Measurements from ENCODE around the gene HOXB9. TPM values are rescaled to one million over a fixed set of nuclear protein-coding genes. Genes with fewer than 3 reads are reported as not detected.

Gene HOXB9
- total RNA-seq, 1 donor from 2014 or later = 0.20 TPM

- Mint-ChIP-seq H3K4me3 (ENCODE audit: unreplicated experiment) (peak overlapping the region; percentile 70), H3K36me3 (ENCODE audit: low read depth) (peaks cover 4% of the 10 kb centered on the region), H3K9me3 (ENCODE audit: low read depth) (no peaks in the 10 kb centered on the region), H3K27me3 (ENCODE audit: low read depth) (peaks cover 80% of the 10 kb centered on the region), H3K27ac (ENCODE audit: unreplicated experiment) (no peak overlapping the region), H3K4me1 (ENCODE audit: low read depth) (peaks cover 9% of the 10 kb centered on the region)
- TF ChIP-seq CTCF (IDR thresholded peaks at IDR 0.05) = peak; percentile 51
- no peak for DNase-seq (ENCODE audit: low spot score)
Measured at GRCh38 chr17:48612854-48613691, 13.1 kb downstream of the HOXB9 start.

- DNase-seq (ENCODE audit: low spot score) = no peak
- peaks cover 81% of the 10 kb centered on the region for H3K27me3 Mint-ChIP-seq (ENCODE audit: low read depth)
- no peak for TF ChIP-seq CTCF (IDR thresholded peaks at IDR 0.05)
Measured at GRCh38 chr17:48612456-48612853, 13.7 kb downstream of the HOXB9 start.

GRCh38 chr17:48611681-48612455 is 14.3 kb downstream of the HOXB9 start:
- no peak for TF ChIP-seq CTCF (IDR thresholded peaks at IDR 0.05)
- H3K4me1 Mint-ChIP-seq (ENCODE audit: low read depth) = peaks cover 9% of the 10 kb centered on the region
- peaks cover 81% of the 10 kb centered on the region for H3K27me3 Mint-ChIP-seq (ENCODE audit: low read depth)
- H3K27ac Mint-ChIP-seq (ENCODE audit: unreplicated experiment) = peak overlapping the region; percentile 22
- no peaks in the 10 kb centered on the region for H3K9me3 Mint-ChIP-seq (ENCODE audit: low read depth)
- no peak overlapping the region for H3K4me3 Mint-ChIP-seq (ENCODE audit: unreplicated experiment)
- H3K36me3 Mint-ChIP-seq (ENCODE audit: low read depth) = peaks cover 7% of the 10 kb centered on the region
- DNase-seq (ENCODE audit: low spot score) = no peak

More at GRCh38 chr17:48612456-48612853, 13.7 kb downstream of the HOXB9 start:
- Mint-ChIP-seq H3K9me3 (ENCODE audit: low read depth) (no peaks in the 10 kb centered on the region), H3K4me1 (ENCODE audit: low read depth) (peaks cover 9% of the 10 kb centered on the region), H3K36me3 (ENCODE audit: low read depth) (peaks cover 7% of the 10 kb centered on the region), H3K27ac (ENCODE audit: unreplicated experiment) (no peak overlapping the region), H3K4me3 (ENCODE audit: unreplicated experiment) (peak overlapping the region; percentile 27)

GRCh38 chr17:48611213-48611612 is 14.9 kb downstream of the HOXB9 start:
- Mint-ChIP-seq H3K27me3 (ENCODE audit: low read depth) (peaks cover 82% of the 10 kb centered on the region), H3K4me3 (ENCODE audit: unreplicated experiment) (peak overlapping the region; percentile 22)
- TF ChIP-seq CTCF (IDR thresholded peaks at IDR 0.05) = no peak

More at GRCh38 chr17:48611213-48611612, 14.9 kb downstream of the HOXB9 start:
- DNase-seq (ENCODE audit: low spot score) = no peak
- H3K27ac Mint-ChIP-seq (ENCODE audit: unreplicated experiment) = no peak overlapping the region
- no peaks in the 10 kb centered on the region for H3K9me3 Mint-ChIP-seq (ENCODE audit: low read depth)
- H3K36me3 Mint-ChIP-seq (ENCODE audit: low read depth) = peaks cover 7% of the 10 kb centered on the region
- H3K4me1 Mint-ChIP-seq (ENCODE audit: low read depth) = peaks cover 9% of the 10 kb centered on the region
